Anterior cingulate cortex (tissue), 58 donors: Measurements from ENCODE around the gene LEO1.

Source experiments
- DNase-seq, 58 donors: peaks; one replicate each; lab custom pipeline; 2025; lab: John Stamatoyannopoulos, UW

LEO1 gene

DNA sequence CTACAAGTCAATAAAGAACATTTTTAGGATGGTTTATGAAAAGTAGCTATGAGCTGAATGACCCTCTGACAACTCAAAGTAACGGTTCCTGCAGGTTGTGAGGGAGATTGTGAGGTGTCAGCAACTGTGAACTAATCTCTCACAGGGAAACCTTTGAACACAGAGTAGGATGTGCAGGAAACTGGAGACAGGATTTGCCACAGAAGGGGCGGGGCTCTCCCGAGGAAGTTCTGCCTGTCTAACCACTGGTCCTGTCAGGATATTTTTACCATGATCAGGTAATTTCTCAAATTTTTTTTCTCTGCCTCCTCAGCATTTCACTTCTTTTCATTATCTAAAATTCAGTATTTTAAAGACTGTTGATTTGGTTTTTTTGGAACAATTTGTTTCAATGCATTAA is 33.3 kb downstream of the LEO1 start:
- DNase-seq = no peak

DNA sequence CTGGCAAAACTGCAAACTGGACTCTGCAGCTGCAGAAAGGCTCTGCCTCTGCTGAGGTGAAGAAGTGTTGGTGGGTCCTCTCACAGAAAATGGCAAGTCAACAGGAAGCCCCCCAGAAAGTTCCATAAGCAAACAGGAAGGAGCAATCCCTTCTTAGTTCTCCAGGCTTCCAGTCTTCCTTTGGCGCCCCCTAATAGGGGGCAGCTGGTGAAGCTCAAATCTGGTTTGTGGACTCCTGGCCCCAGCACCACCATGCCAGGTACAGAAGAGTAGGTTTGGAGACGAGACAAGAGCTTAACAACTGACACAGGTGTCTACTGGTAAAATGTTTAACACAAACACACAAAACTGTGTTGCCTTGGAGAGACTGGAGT is 35.5 kb downstream of the LEO1 start:
- DNase-seq = no peak

DNA sequence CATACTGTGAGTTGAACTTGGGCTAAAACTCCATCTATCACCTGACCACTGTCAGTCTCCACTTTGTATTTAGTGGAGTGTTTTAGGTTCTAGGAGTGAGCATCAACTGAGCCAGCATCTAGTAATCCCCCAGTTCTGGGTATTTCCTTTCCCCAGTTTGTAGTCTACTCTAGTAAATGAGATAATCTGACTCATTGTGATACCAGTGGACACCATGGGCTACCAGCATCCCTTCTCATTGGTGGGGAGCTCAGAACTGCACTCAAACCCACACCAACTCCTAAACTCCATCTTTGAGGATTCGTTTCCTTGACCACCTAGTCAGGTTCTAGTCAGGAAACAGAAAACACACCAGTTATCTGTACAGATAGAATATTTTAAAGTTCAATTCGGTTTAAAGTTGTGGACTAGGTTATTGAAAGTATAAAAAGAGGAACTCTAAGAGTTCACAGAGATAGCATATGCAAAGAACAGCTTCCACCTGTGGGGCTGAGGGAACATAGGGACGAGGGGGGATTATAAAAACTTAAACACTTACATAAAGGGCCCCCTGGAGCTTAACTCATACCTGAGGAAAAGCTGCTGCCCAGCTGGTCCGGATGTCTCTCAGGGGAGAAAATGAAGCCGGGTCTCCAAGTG is 36.0 kb downstream of the LEO1 start:
- DNase-seq = no peak

- no peak for DNase-seq
These were observed 39.4 kb downstream of the LEO1 start for GRCh38 chr15:51932161-51932560.

- no peak for DNase-seq
These were observed 39.9 kb downstream of the LEO1 start for GRCh38 chr15:51931638-51932037.

DNA sequence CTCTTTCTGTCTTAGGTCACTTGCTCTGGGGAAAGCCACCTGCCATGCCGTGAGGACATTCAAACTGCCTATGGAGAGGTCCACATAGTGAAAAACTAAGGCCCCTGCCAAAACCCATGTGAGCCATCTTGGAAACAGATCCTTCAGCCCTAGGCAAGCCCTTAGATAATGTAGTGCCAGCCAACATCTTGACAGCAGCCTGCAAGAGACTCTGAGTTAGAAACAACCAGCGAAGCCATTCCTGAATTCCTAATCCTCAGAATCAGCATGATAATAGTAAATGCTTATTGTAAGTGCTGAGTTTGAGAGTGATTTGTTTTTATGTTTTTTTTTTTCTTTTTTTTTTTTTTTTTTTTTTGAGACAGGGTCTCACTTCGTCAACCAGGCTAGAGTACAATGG is 40.6 kb downstream of the LEO1 start:
- no peak for DNase-seq

- DNase-seq = no peak
These were observed 44.8 kb downstream of the LEO1 start for GRCh38 chr15:51926809-51927208.

DNA sequence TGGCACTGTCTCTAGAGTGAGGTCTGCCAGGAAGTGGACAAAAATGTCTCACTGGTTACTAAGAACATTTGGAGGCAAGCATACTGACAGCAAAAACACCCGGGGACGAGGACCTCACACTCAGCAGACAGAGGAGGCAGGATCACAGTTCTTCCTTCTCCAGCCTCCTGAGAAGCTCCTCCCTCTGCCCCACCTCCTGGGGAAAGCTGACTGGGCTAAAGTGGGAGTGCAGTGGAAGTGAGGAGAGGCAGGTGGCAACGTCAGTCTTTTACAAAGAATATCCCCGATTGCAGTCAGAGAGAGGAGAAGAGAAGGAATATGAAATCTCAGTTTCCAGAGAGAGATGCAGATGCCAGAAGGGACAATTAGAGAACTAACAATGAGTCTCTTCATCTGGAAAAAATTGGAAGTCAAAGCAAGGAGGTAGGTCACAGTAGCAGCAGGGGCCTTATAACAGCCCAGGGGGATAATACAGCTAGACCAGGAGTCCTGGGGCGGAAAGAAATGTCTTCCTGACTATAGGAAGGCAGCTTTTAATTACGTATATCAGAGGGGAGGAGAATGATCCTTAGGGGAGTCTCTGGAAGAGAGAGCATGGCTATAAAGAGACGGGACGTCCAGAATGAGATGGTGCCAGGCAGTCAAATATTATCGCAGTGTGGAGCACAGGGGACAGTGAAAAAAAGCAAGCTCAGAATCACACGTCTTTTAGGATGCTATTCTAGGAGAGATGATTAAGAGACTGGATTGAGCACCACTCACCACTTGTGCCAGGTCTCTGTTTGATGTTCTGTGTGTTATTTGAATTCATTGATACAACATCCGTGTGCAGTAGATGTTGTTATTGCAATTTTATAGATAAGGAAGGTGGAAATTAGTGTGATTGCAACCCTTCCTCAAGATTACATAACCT is 47.2 kb downstream of the LEO1 start:
- peak in 35 of 58 donors; percentile 3 to 54 (median 15) for DNase-seq

DNA sequence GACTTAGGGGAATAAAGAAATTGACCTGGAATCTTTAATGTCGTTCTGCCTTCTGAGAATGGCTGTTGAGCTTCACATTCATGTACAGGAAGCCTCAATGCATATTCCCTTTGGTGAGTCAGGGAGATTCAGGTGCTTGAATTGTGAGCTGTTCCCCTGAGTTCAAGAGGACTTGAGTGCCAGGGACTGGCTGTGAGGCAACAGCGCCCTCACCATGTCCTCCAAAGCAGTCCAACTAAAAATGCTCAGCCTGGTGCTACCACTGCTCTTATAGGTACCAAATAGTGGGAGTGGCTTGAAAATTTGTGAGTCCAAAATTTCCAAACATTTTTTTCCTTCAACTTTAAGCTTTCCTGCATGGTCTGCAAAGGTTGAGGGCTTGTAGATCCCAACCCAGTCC is 54.1 kb downstream of the LEO1 start:
- no peak for DNase-seq

DNA sequence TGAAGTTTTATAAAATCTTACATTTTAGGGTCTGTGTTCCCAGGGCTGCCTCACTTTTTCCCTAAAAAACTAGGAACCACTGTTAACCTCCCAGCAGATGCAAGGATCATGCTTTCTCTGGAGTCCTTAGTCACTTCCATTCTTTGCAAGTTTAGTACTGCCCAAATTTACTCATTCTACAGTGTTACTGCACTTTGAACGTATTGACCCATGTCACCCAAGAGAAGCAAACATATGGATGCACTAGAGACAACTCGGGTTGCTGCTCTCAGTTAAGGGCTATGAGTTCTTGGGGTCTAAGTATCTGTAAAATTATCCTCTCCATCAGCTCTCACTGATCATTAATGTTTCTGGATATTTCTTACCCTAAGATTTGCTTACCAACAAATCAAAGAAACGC is 59.0 kb downstream of the LEO1 start:
- no peak for DNase-seq

DNA sequence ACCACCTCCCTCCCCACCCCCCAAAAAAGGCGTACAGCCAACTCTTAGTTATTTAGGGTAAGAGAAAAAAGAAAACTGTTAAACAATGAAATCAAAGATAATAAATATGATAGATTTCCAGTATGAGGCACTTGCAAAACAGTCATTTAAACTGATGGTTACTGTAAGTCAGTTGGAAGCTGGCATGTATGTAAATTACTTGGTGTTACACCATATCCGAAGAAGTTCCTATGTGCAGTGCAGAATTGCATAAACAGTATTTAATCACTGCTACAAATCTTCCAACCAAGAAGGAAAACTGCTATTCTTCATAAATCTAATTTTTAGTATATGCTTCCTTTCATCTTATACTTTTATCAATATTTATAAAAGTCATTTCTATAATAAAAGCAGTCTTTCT is 62.0 kb downstream of the LEO1 start:
- DNase-seq = no peak

DNA sequence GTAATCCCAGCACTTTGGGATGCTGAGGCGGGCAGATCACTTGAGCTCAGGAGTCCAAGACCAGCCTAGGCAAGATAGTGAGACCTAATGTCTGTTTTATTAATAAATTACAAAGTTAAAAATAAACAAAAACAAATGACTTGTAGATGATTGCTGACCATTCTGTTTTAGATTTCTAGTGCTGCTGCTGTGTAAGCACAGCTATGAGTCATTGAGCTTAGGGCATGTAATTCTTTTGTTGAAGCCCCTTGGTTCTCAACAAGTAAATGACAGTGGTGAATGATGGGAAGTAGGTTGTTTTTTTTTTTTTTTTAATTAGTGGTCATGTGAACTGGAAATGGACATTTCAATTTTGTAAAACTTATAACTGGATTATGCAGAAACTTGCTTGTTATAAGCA is 63.3 kb downstream of the LEO1 start:
- no peak for DNase-seq

- DNase-seq = no peak
These were observed 64.3 kb downstream of the LEO1 start for GRCh38 chr15:51907136-51907862.

DNA sequence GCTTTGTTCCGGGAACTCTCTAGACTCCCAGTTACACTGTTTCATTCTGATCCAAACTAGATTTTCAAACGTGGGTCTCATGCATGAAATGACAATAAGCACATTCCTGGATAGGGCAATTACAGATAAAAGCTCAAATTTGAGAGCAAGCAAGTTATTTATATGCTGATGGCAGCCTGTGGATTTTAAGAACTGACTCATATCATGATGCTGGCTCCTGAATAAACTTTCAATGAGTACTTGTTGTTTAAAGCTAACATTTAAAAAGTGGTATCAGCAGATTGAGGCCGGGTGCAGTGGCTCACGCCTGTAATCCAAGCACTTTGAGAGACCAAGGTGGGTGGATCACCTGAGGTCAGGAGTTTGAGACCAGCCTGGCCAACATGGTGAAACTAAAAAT is 66.6 kb downstream of the LEO1 start:
- no peak for DNase-seq

DNA sequence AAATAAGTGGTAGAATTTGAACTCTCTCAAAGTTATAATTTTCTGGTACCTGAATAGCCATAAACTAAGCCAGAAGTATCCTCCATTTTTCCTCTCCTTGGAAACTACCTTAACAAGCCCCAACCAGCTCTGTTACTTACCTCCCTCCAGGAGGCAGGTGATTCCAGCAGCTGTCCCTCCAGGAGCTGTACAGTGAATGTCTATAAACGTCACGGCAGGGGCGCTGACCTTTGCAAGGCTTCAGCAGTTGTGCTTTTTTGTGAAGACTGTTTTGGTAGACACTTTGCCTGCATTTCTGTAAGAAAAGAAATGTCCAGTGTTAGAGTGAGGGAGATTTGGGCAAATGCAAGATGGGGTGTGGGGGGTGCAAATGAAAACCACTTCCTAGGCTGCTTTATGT is 67.2 kb downstream of the LEO1 start:
- no peak for DNase-seq

DNA sequence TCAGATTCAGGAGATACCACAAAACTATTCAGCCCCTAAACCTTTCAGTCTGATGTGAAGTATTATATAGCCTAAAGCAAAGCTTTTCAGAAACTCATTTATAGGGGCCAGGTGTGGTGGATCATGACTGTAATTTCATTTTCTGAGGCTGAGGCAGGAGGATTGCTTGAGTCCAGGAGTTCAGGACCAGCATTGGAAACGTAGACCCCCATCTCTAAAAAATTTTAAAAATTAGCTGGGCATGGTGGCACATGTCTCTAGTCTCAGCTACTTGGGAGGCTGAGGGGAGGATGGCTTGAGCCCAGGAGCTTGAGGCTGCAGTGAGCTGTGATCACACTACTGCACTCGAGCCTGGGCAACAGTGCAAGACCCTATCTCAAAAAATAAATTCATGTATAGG is 82.1 kb downstream of the LEO1 start:
- DNase-seq = no peak

DNA sequence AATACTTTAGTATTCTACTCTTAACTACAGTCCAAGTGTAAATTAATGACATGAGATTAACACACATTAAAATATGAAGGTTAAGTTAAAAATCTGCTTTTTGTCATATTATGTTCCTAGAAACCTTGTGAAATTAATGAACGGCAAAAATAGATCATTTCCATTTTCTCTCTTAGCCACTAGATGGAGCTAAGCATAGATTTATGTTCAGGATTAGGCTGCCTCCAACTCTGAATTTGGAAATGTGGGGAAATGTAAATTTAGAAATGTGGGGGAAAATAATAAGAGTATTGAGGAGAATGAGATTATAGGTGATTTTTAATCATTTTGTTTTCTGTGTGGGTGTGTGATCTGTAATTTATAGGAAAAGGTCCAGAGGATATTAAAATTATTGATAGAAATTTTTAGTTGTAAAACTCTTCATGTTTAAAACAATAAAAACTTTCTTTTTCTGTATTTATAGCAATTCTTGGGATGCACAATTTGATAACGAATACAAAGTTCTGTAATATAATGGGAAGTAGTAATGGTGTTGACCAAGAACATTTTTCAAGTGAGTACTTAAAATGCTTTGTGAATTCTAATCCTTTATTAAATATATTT is 82.9 kb downstream of the LEO1 start:
- DNase-seq = no peak
